ENCODE results near the gene PHACTR3.

GRCh38 chr20:59794555-59794954 lies 190.2 kb downstream of the PHACTR3 start:
- no peak for TF ChIP-seq CTCF (conservative IDR thresholded peaks at IDR 0.05; ENCODE audit: low read depth in 2 of 2)
- no peak for TF ChIP-seq POLR2AphosphoS5 (IDR thresholded peaks at IDR 0.05; ENCODE audit: low read depth)
- TF ChIP-seq ZNF114 (CRISPR knock-in tag; IDR thresholded peaks at IDR 0.05), result no peak
- no peak for TF ChIP-seq ETS1 (IDR thresholded peaks at IDR 0.05)
- TF ChIP-seq REST (IDR thresholded peaks at IDR 0.05; ENCODE audit: unreplicated experiment), result no peak
- TF ChIP-seq EZH2 (IDR thresholded peaks at IDR 0.05; ENCODE audit: low read depth, unreplicated experiment), result no peak
- TF ChIP-seq CREB1 (CRISPR knock-in tag; IDR thresholded peaks at IDR 0.05; ENCODE audit: low read depth), result no peak
- TF ChIP-seq EZH2phosphoT487 (IDR thresholded peaks at IDR 0.05; ENCODE audit: unreplicated experiment), result no peak
- no peak for TF ChIP-seq JUNB (IDR thresholded peaks at IDR 0.05; ENCODE audit: unreplicated experiment)
- TF ChIP-seq STAT1 (IDR thresholded peaks at IDR 0.05; ENCODE audit: unreplicated experiment), result no peak
- TF ChIP-seq ZNF331 (CRISPR knock-in tag; IDR thresholded peaks at IDR 0.05; ENCODE audit: low read depth), result no peak
- no peak for TF ChIP-seq NANOG (IDR thresholded peaks at IDR 0.05; ENCODE audit: borderline replicate concordance)
